Cardiac muscle cell (in vitro differentiated cells and primary cell): Measurements from ENCODE around the gene RHBG. TPM values are rescaled to one million over a fixed set of nuclear protein-coding genes. Genes with fewer than 3 reads are reported as not detected.

Experiments
- DNase-seq, 2 donors: peaks; one replicate each; pipeline versions ENCODE4 v3.0.0 to v3.0.0-alpha.2; 2010 to 2017; ENCODE audit warnings: low read depth in 1 of 2, low spot score in 1 of 2
- H3K27ac ChIP-seq: fragments of 200-600 bp; sonication (generic); 2 replicates; pipeline ENCODE4 v1.5.1; 2016
- H3K27me3 ChIP-seq: fragments of 200-600 bp; sonication (generic); 2 replicates; pipeline ENCODE4 v1.6.0; 2016; ENCODE audit warnings: control low read depth
- H3K36me3 ChIP-seq: fragments of 200-600 bp; sonication (generic); 2 replicates; pipeline ENCODE4 v1.5.1; 2016; ENCODE audit warnings: control low read depth
- H3K4me1 ChIP-seq: fragments of 200-600 bp; sonication (generic); 2 replicates; pipeline ENCODE4 v1.8.1; 2017; ENCODE audit warnings: low read depth, mild to moderate bottlenecking, mixed run types
- H3K4me3 ChIP-seq: fragments of 200-600 bp; sonication (generic); 2 replicates; pipeline ENCODE4 v1.5.1; 2016; ENCODE audit warnings: mild to moderate bottlenecking
- H3K9me3 ChIP-seq: fragments of 200-600 bp; sonication (generic); 2 replicates; pipeline ENCODE4 v1.5.1; 2017; ENCODE audit warnings: low read depth, mild to moderate bottlenecking, control low read depth
- polyA plus RNA-seq: library from polyadenylated mRNA; unstranded; fragments of >200 nt; fragmentation: Nextera tagmentation; extraction: Ambion mirVana; gene quantifications from 2 replicates; pipeline ENCODE4 v1.2.1, GENCODE V29; 2016
- total RNA-seq: library from RNA; depleted of rRNA; stranded (reverse); fragments of >200 nt; gene quantifications from 2 replicates; pipeline ENCODE4 v1.2.3, GENCODE V29; 2016
- TF ChIP-seq, protein P1 (sequence below): IDR thresholded peaks from 2 replicates; pipeline ENCODE4 v1.5.1; 2012; ENCODE audit warnings: low read depth, mild to moderate bottlenecking, low read length

The RHBG gene
- total and polyA plus RNA-seq, 2 experiments from 2014 or later = not detected

DNA sequence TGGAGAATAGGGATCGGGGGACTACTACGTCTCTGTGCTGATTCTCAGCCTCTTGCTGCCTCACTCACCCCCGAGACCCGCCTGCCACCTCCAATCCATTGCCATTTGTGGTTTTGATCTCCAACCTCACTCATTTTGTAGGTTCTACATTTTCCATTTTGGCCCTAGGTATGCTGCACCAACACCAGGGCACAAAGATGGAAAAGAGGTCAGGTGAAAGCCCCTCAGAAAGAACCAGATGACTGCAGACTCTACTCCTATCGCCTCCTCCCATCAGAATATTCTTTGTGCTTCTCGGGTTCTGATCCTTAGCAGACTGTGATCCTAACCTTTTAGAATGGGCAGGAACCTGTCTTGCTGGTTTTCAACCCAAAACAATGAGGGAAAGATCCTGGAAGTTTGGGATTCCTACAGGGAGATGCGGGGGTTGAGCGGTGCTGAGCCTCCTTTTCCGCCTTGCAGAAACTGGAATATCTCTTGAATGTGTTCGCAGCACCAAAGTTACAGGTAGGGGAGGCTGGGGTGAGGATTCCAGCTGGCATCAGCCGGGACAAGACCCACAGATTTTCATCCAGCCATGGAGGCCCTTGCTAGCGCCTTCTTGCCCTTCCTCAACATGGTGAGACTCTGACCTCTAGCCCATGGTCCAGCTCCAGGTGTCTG, 53.1 kb downstream of the RHBG start:
- no peak overlapping the region for H3K27ac ChIP-seq
- no peaks in the 10 kb centered on the region for H3K36me3 ChIP-seq
- peaks cover 21% of the 10 kb centered on the region for H3K4me1 ChIP-seq
- DNase-seq = no peak
- H3K4me3 ChIP-seq = peak overlapping the region; percentile 16
- peaks cover 96% of the 10 kb centered on the region for H3K27me3 ChIP-seq
- TF ChIP-seq, protein P1, sequence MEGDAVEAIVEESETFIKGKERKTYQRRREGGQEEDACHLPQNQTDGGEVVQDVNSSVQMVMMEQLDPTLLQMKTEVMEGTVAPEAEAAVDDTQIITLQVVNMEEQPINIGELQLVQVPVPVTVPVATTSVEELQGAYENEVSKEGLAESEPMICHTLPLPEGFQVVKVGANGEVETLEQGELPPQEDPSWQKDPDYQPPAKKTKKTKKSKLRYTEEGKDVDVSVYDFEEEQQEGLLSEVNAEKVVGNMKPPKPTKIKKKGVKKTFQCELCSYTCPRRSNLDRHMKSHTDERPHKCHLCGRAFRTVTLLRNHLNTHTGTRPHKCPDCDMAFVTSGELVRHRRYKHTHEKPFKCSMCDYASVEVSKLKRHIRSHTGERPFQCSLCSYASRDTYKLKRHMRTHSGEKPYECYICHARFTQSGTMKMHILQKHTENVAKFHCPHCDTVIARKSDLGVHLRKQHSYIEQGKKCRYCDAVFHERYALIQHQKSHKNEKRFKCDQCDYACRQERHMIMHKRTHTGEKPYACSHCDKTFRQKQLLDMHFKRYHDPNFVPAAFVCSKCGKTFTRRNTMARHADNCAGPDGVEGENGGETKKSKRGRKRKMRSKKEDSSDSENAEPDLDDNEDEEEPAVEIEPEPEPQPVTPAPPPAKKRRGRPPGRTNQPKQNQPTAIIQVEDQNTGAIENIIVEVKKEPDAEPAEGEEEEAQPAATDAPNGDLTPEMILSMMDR = no peak
- H3K9me3 ChIP-seq = no peaks in the 10 kb centered on the region

DNA sequence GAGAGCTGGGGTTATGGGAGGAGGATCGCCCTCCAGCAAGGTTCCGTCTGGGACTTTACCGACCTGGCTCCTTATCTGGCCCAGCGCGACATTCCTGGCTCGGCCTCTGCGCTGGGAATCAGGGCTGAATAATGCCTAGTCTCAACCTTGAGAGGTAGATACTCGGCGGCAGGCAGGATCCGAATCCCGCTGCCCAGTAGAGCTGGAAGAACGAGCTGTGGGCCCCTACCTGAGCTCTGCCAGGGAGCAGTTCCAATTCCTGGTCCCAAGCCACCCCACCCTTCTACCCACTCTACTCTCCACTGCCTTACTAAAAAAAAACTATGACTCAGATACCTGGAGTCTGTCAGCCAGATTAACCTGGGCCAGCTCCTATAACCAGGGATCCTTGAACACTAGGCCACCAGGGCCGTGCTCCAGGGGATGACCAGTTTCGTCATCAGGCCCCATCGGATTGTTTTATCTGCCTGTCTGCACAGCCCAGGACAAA, 53.6 kb downstream of the RHBG start:
- TF ChIP-seq, protein P1 = no peak
- no peak overlapping the region for H3K27ac ChIP-seq
- H3K4me1 ChIP-seq = peaks cover 21% of the 10 kb centered on the region
- no peak overlapping the region for H3K4me3 ChIP-seq
- no peak for DNase-seq
- H3K9me3 ChIP-seq = no peaks in the 10 kb centered on the region
- H3K36me3 ChIP-seq = no peaks in the 10 kb centered on the region
- H3K27me3 ChIP-seq = peaks cover 97% of the 10 kb centered on the region

DNA sequence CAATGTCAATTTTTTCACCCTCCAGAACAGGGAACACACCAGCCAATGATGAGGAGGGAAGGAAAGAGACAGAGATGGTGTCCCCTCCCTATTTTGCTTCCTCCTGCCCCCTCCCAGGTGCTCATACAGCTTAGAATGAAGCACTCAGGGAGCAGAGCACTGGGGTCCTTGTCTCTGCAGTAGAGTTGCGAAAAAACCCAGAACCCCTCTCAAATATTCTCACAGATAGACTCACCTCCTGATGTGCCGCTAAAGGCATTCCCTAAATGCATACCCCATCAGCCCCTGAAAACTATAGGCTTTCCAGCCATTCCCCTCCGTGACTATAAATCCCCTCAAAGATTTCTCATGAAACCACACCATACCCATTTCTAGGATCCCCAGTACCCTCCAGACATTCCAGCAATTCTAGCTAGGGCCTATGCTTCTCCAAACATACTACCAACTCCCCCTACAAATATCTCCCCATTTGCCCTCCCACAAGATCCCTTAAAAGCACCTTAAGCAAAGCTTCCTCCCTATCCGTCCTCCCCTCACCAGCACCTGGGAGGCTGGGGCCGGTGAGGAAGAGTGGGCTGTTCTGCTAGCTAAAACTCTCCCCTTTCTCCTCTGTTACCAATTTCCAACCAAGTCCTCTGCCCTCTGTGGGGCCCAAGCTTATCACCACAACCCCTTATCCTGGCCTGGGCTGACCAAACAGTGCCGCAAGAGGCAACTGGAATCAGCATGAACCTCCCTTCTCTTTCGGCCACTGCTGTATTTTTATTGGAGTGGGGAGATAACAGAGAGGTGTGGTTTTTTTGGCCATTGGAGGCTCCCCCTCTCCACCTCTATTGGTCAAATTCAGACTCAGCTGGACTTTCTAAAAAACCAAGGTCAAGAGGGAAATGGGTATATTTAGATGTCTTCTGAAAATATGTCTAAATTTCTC, 54.7 kb downstream of the RHBG start:
- Histone ChIP-seq H3K9me3 (no peaks in the 10 kb centered on the region), H3K4me3 (no peak overlapping the region), H3K36me3 (no peaks in the 10 kb centered on the region), H3K4me1 (peaks cover 21% of the 10 kb centered on the region), H3K27ac (no peak overlapping the region), H3K27me3 (peaks cover 100% of the 10 kb centered on the region)
- no peak for DNase-seq
- TF ChIP-seq, protein P1 = no peak

DNA sequence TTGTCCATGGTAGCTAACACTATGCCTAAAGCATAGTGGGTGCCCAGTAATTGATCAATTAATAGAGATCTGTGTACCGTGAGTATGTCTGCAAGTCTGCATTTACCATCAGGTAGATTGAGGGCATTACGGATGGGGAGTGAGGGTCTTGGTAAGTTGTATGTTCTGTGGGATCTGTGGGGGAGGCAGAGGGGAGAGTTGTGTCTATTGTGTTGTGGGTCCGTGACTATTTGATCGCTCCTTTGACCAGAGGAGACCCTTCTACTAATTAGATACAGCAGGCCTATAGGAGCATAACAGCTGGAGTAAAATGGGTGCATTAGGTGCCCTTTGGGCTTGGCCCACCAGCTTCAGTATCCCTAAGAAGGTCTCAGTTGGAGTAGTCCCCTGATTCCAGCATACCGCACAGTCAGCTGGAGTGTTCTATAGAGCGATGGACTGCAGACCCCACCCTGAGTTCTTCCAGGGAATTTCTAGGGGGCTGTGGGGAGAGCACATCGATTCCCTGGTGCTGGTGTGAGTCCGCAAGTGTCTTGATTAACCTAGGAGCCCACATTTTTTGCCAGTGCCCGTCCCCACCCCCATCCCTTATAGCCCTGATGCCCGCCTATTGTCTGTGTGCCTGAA, 55.9 kb downstream of the RHBG start:
- Histone ChIP-seq H3K4me1 (peaks cover 24% of the 10 kb centered on the region), H3K27me3 (peaks cover 100% of the 10 kb centered on the region), H3K36me3 (no peaks in the 10 kb centered on the region), H3K4me3 (no peak overlapping the region), H3K9me3 (no peaks in the 10 kb centered on the region), H3K27ac (no peak overlapping the region)
- DNase-seq = no peak
- TF ChIP-seq, protein P1 = no peak

DNA sequence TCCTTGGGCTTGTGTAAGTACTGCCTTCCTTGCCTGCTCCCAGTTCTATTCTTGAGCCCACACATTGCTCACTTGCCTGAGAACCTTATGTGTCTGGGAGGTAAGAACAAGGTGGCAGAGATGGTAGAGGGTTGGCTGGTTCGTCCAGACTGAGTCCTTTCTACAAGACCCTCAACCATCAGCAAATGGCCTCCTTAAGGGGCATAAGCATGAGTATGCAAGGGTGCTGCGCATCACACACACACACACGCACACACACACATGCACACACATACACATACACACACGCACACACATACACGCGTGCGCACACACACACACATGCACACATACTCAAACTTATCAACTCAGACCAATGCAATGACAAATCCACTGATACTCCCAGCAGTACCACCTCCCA, 56.9 kb downstream of the RHBG start:
- Histone ChIP-seq H3K27me3 (peaks cover 100% of the 10 kb centered on the region), H3K4me1 (peaks cover 25% of the 10 kb centered on the region), H3K27ac (no peak overlapping the region), H3K9me3 (no peaks in the 10 kb centered on the region), H3K4me3 (no peak overlapping the region), H3K36me3 (no peaks in the 10 kb centered on the region)
- no peak for DNase-seq
- TF ChIP-seq, protein P1 = no peak
